ENCODE data around the gene KCNK13. TPM values are rescaled to one million over a fixed set of nuclear protein-coding genes. Genes with fewer than 3 reads are reported as not detected.

KCNK13 gene
- total RNA-seq, 1 experiment from 2014 or later, result 0.17 TPM

GRCh38 chr14:90060312-90060964, 1.4 kb upstream of the KCNK13 start (continued):
- TF ChIP-seq MAX (CRISPR knock-in tag; IDR thresholded peaks at IDR 0.05) (peak; percentile 59; the same call in 1 of the 2 replicates), SP1 (CRISPR knock-in tag; conservative IDR thresholded peaks at IDR 0.05) (peak; percentile 78), ZNF317 (CRISPR knock-in tag; IDR thresholded peaks at IDR 0.05; ENCODE audit: borderline replicate concordance, low read depth) (no peak; the same call in 1 of the 2 replicates), FOXJ3 (CRISPR knock-in tag; IDR thresholded peaks at IDR 0.05; ENCODE audit: borderline replicate concordance) (no peak), ZNF396 (CRISPR knock-in tag; IDR thresholded peaks at IDR 0.05; ENCODE audit: borderline replicate concordance) (no peak), JUN (CRISPR knock-in tag; IDR thresholded peaks at IDR 0.05) (peak; percentile 50; the same call in 1 of the 2 replicates), IRF1 (CRISPR knock-in tag; IDR thresholded peaks at IDR 0.05) (0 out of 2 replicates have a peak, but pooled peaks have one; percentile 23)

GRCh38 chr14:90060965-90061684, 669 bp upstream of the KCNK13 start:
- POLR2A ChIA-PET, result no interaction called here
- TF ChIP-seq MAX (CRISPR knock-in tag; IDR thresholded peaks at IDR 0.05) (0 out of 2 replicates have a peak, but pooled peaks have one; percentile 10), CDX4 (CRISPR knock-in tag; IDR thresholded peaks at IDR 0.05; ENCODE audit: borderline replicate concordance) (no peak), GTF2I (CRISPR knock-in tag; conservative IDR thresholded peaks at IDR 0.05) (no peak), TCF7 (CRISPR knock-in tag; IDR thresholded peaks at IDR 0.05; ENCODE audit: low read depth) (no peak), TEAD1 (CRISPR knock-in tag; IDR thresholded peaks at IDR 0.05) (no peak), ZNF317 (CRISPR knock-in tag; IDR thresholded peaks at IDR 0.05; ENCODE audit: borderline replicate concordance, low read depth) (no peak), E2F1 (CRISPR knock-in tag; IDR thresholded peaks at IDR 0.05) (no peak), ZNF219 (CRISPR knock-in tag; IDR thresholded peaks at IDR 0.05; ENCODE audit: borderline replicate concordance) (no peak), ZNF121 (CRISPR knock-in tag; IDR thresholded peaks at IDR 0.05) (no peak), OVOL2 (CRISPR knock-in tag; IDR thresholded peaks at IDR 0.05; ENCODE audit: borderline replicate concordance) (no peak), STAT6 (CRISPR knock-in tag; conservative IDR thresholded peaks at IDR 0.05; ENCODE audit: low read depth) (no peak), E2F4 (CRISPR knock-in tag; IDR thresholded peaks at IDR 0.05; ENCODE audit: borderline replicate concordance, low read depth) (0 out of 2 replicates have a peak, but pooled peaks have one; percentile 8), ZNF423 (CRISPR knock-in tag; IDR thresholded peaks at IDR 0.05) (no peak), FOXP1 (CRISPR knock-in tag; IDR thresholded peaks at IDR 0.05; ENCODE audit: borderline replicate concordance) (no peak)
- DNase-seq (ENCODE audit: low spot score), result peak; percentile 47
- Mint-ChIP-seq H3K4me1 (peaks cover 28% of the 10 kb centered on the region), H3K9me3 (no peaks in the 10 kb centered on the region), H3K27me3 (ENCODE audit: low read depth) (peaks cover 84% of the 10 kb centered on the region), H3K27ac (no peak overlapping the region), H3K4me3 (peak overlapping the region; percentile 73), H3K36me3 (no peaks in the 10 kb centered on the region)
- ATAC-seq, result peak; percentile 20
- CTCF ChIA-PET, result interaction anchor here (0.7 to 2.8 kb wide), 6 partner anchors 12 to 1200 kb away, joined by 3 to 27 read pairs (median 10); no protein-coding TSS in a partner anchor
